Upper lobe of left lung (tissue), 6 donors: ENCODE results near the gene SEC16A. TPM values are rescaled to one million over a fixed set of nuclear protein-coding genes. Genes with fewer than 3 reads are reported as not detected.

Experiments used
- ATAC-seq, 2 donors: fragments of 200-7000 bp; cut with Tn5 transposase; one replicate each; pipeline ENCODE4 v1.9.1; 2022; ENCODE audit warnings: mild to moderate bottlenecking in 2 of 2, moderate library complexity in 2 of 2; ENCODE audit not compliant: low FRiP score in 2 of 2
- DNase-seq, 2 donors: peaks; one replicate each; pipeline ENCODE4 v3.0.0-alpha.2; 2019 to 2020
- H3K27ac ChIP-seq, 4 donors: fragments of 200-600 bp; sonication (generic); one replicate each; pipeline ENCODE4 v1.5.1; 2016 to 2019
- H3K27me3 ChIP-seq, 4 donors: fragments of 200-600 bp; sonication (generic); one replicate each; pipeline ENCODE4 v1.5.1; 2017 to 2019
- H3K36me3 ChIP-seq, 4 donors: fragments of 200-600 bp; sonication (generic); one replicate each; pipeline ENCODE4 v1.5.1; 2016 to 2019
- H3K4me1 ChIP-seq, 4 donors: fragments of 200-600 bp; sonication (generic); one replicate each; pipeline ENCODE4 v1.5.1; 2018 to 2019
- H3K4me3 ChIP-seq, 4 donors: fragments of 200-600 bp; sonication (generic); one replicate each; pipeline ENCODE4 v1.5.1; 2017 to 2019; ENCODE audit warnings: mild to moderate bottlenecking in 2 of 4, moderate library complexity in 1 of 4
- H3K9me3 ChIP-seq, 4 donors: fragments of 200-600 bp; sonication (generic); one replicate each; pipeline ENCODE4 v1.5.1; 2018 to 2019
- CTCF ChIP-seq, 6 experiments: fragments of 450-650 bp in 4 of 6; fragments of 200-600 bp in 2 of 6; sonication (generic) in 2 of 6; IDR thresholded peaks; one replicate each; pipeline ENCODE4 v1.5.1; 2016 to 2019; ENCODE audit warnings: antibody characterized with exemption in 6 of 6
- EP300 ChIP-seq, 4 donors: sonication (generic); formaldehyde crosslinking; IDR thresholded peaks; one replicate each; pipeline ENCODE4 v1.5.1; 2017; ENCODE audit warnings: antibody characterized with exemption in 4 of 4, control low read depth in 2 of 4
- POLR2A ChIP-seq, 4 donors: fragments of 450-650 bp; IDR thresholded peaks; one replicate each; pipeline ENCODE4 v1.5.1; 2016 to 2017; ENCODE audit warnings: antibody characterized with exemption in 4 of 4, mild to moderate bottlenecking in 2 of 4
- POLR2AphosphoS5 ChIP-seq, 2 donors: sonication (generic); formaldehyde crosslinking; IDR thresholded peaks; one replicate each; pipeline ENCODE4 v1.5.1; 2017; ENCODE audit warnings: antibody characterized with exemption in 2 of 2
- WGBS, 2 donors: methylation state at CpG; one replicate each; pipeline ENCODE4 v1.1.5; 2017 to 2018; 5-methylcytosine and 5-hydroxymethylcytosine counted together
- total RNA-seq, 6 donors: library from RNA; depleted of rRNA in 4 of 6; stranded (reverse); fragments of >200 nt in 4 of 6; gene quantifications; one replicate each; pipeline versions ENCODE4 v1.1.0 to v1.2.1, GENCODE V29; 2016 to 2021
- donor health status: DM: no; HTN: no; CAD: no; lungs with moderate emphysema.
- donor health status: DM: no; HTN: yes; CAD: no; lungs with severe emphysema.

Gene SEC16A
- total RNA-seq, 6 donors from 2014 or later, result 64.1 to 89.1 (median 72.1) TPM

- Histone ChIP-seq H3K4me1 (peaks cover 14 to 23% (median 17%) of the 10 kb centered on the region in 4 donors), H3K4me3 (no peak overlapping the region), H3K27ac (no peak overlapping the region), H3K36me3 (peaks cover 21 to 59% (median 49%) of the 10 kb centered on the region in 4 donors), H3K9me3 (no peaks in the 10 kb centered on the region), H3K27me3 (no peaks in the 10 kb centered on the region)
- no peak for TF ChIP-seq POLR2A (IDR thresholded peaks at IDR 0.05)
- TF ChIP-seq POLR2AphosphoS5 (IDR thresholded peaks at IDR 0.05), result no peak
- TF ChIP-seq EP300 (IDR thresholded peaks at IDR 0.05), result no peak
- TF ChIP-seq CTCF (IDR thresholded peaks at IDR 0.05), result no peak
- WGBS, 2 donors, result 65 to 67% methylated on average over 4 to 6 of the region's 6 CpGs
- ATAC-seq (no peak), DNase-seq (peak in 1 of 2 donors; percentile 6)
Measured at GRCh38 chr9:136397643-136398042, 85.2 kb downstream of the SEC16A start.

- ATAC-seq, result no peak
Measured at GRCh38 chr9:136396219-136396515, 86.7 kb downstream of the SEC16A start.

GRCh38 chr9:136395345-136396218 is 87.3 kb downstream of the SEC16A start:
- H3K27ac ChIP-seq, result no peak overlapping the region
- no peaks in the 10 kb centered on the region for H3K27me3 ChIP-seq
- WGBS, 2 donors, result 91 to 94% methylated on average over 21 to 24 of the region's 26 CpGs
- TF ChIP-seq EP300 (IDR thresholded peaks at IDR 0.05), result no peak
- TF ChIP-seq POLR2A (IDR thresholded peaks at IDR 0.05), result no peak
- no peak for TF ChIP-seq POLR2AphosphoS5 (IDR thresholded peaks at IDR 0.05)
- TF ChIP-seq CTCF (IDR thresholded peaks at IDR 0.05), result no peak
- peaks cover 13 to 21% (median 16%) of the 10 kb centered on the region in 4 donors for H3K4me1 ChIP-seq
- no peaks in the 10 kb centered on the region for H3K9me3 ChIP-seq
- H3K36me3 ChIP-seq, result peaks cover 17 to 71% (median 61%) of the 10 kb centered on the region in 4 donors
- ATAC-seq (no peak), DNase-seq (peak in 1 of 2 donors; percentile 56)
- no peak overlapping the region for H3K4me3 ChIP-seq

More at GRCh38 chr9:136396219-136396515, 86.7 kb downstream of the SEC16A start:
- H3K9me3 ChIP-seq, result no peaks in the 10 kb centered on the region
- DNase-seq, result no peak
- peaks cover 14 to 23% (median 17%) of the 10 kb centered on the region in 4 donors for H3K4me1 ChIP-seq
- TF ChIP-seq CTCF (IDR thresholded peaks at IDR 0.05), result no peak
- TF ChIP-seq POLR2A (IDR thresholded peaks at IDR 0.05), result no peak
- no peak for TF ChIP-seq POLR2AphosphoS5 (IDR thresholded peaks at IDR 0.05)
- TF ChIP-seq EP300 (IDR thresholded peaks at IDR 0.05), result no peak
- peaks cover 17 to 67% (median 60%) of the 10 kb centered on the region in 4 donors for H3K36me3 ChIP-seq
- no peaks in the 10 kb centered on the region for H3K27me3 ChIP-seq
- WGBS, 2 donors, result 71 to 72% methylated on average over 4 of the region's 4 CpGs
- H3K27ac ChIP-seq, result no peak overlapping the region
- H3K4me3 ChIP-seq, result no peak overlapping the region

- no peak for ATAC-seq
- TF ChIP-seq CTCF (IDR thresholded peaks at IDR 0.05) (no peak), POLR2A (IDR thresholded peaks at IDR 0.05) (no peak), POLR2AphosphoS5 (IDR thresholded peaks at IDR 0.05) (no peak), EP300 (IDR thresholded peaks at IDR 0.05) (no peak)
- Histone ChIP-seq H3K4me1 (peaks cover 10 to 15% (median 12%) of the 10 kb centered on the region in 4 donors), H3K9me3 (no peaks in the 10 kb centered on the region), H3K27me3 (no peaks in the 10 kb centered on the region), H3K4me3 (no peak overlapping the region), H3K27ac (no peak overlapping the region), H3K36me3 (peaks cover 17 to 76% (median 62%) of the 10 kb centered on the region in 4 donors)
- DNase-seq, result peak in 1 of 2 donors; percentile 57
- WGBS, 2 donors, result 92 to 94% methylated on average over 9 to 10 of the region's 13 CpGs
Measured at GRCh38 chr9:136395020-136395340, 87.9 kb downstream of the SEC16A start.
